ENCODE results near the gene GNAI2.

GNAI2 gene

DNA sequence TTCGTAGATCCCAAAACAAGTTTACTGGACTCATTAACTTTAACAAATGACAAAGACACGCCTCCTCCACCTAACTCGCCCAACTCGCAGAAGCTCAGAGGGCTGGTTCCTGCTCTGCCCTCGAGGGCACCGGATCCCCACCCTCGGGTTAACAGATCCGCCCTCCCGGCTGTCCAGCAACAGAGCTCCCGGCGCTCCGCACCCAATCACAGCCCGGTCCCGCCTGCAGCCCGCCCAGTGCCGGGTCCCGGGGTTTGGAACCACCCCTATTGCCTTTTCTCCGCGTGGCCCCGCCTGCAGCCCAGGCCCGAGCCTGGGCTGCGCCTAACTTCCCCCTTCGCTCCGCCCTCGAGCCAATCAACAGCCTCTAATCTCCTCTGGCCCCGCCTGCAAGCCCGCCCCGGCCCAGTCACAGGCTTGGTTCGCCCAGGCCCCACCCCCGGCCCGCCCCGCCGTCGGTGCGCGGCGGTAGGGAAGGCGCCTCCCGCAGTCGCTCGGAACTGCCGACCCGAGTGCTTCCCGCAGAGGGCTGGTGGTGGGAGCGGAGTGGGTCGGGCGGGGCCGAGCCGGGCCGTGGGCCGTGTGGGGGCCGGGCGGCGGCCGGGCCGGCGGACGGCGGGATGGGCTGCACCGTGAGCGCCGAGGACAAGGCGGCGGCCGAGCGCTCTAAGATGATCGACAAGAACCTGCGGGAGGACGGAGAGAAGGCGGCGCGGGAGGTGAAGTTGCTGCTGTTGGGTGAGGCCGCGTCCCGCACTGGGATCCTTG, at the start of gene GNAI2:
Gene GNAI2 (plus strand): TSS at position 489 of the 768 bp plus-strand sequence. CDS start 132 bp downstream, at position 621.
- peak; percentile 99 for DNase-seq

DNA sequence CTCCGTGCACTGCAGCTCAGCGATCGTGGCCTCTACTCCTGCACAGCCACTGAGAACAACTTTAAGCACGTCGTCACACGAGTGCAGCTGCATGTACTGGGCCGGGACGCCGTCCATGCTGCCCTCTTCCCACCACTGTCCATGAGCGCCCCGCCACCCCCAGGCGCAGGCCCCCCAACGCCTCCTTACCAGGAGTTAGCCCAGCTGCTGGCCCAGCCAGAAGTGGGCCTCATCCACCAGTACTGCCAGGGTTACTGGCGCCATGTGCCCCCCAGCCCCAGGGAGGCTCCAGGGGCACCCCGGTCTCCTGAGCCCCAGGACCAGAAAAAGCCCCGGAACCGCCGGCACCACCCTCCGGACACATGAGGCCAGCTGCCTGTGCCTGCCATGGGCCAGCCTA, 48.3 kb upstream of the GNAI2 start:
- no peak for DNase-seq

DNA sequence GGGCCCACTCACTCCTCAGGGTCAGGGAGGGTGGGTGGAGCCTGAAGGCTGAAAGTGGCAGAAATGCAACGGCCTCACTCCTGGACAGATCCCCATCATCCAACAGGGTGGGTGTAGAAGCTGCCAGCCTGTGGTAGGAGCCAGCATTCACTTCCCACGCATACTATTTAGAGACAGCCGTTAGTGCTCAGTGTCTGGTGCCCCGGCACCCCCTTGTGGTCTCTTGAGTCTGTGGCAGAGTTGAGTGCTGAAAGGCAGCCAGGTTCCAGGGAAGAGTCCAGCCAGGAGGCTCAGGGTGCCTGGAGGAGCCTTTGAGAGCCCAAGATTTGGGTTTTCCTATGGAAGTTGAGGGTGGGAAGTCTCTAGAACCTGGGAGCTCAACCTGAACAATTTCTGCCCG, 46.7 kb upstream of the GNAI2 start:
- DNase-seq = peak; percentile 92

DNA sequence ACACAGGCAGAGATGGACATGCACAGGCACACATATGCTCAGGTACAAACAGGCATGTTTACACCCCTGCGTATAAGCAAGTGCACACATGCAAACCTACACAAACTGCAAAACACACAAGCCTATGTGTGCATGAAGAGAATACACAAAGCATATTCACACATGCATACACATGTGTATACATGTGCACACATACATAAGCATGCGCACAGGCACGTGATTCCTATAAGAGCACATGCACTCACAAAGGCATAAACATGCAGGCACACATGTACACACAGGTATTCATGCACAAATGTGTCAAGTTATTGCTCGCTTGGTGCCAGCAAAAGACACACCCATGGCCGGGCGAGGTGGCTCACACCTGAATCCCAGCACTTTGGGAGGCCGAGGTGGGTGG, 46.0 kb upstream of the GNAI2 start:
- no peak for DNase-seq

DNA sequence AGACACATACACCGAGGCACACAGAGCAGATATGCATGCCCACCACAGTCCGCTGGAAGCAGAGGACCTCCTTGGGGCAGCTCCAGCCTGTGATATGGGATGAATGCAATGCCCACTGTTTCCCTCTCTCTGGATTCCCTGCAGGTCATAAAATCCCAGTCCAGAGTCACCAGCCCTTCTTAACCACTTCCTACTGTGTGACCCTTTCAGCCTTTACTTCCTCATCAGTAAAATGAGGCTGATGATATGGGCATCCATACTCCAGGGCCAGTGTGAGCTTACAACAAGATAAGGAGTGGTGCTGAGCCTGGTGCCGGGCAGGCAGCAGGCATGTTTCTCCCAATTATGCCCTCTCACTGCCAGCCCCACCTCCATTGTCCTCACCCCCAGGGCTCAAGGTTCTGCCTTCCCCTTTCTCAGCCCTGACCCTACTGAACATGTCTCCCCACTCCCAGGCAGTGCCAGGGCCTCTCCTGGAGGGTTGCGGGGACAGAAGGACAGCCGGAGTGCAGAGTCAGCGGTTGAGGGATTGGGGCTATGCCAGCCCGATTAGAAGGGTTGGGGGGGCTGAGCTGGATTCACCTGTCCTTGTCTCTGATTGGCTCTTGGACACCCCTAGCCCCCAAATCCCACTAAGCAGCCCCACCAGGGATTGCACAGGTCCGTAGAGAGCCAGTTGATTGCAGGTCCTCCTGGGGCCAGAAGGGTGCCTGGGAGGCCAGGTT, 44.9 kb upstream of the GNAI2 start, which contains the start of gene GNAT1:
Gene GNAT1 (plus strand): TSS at position 675 of the 725 bp plus-strand sequence. CDS start 116 bp downstream, outside the sequence.
- no peak for DNase-seq

DNA sequence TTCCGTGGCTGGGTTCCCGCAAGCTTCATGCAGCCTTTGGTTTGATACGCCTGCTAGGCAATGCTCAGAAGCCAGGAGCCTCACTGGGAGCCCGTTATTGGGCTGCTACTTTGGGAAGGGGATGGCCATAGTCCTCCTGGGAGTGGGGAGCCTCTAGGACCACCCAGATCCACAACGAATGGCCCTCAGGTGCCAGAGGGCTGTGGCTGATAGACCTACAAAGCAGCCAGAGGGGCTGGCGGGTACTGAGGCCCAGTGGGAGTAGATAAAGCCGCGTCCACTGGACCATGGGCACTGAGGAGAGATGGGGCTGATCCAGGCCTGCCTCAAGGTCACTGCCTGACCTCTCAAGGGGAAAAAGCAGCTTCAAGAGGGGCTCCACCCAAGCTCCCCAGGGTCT, 43.9 kb upstream of the GNAI2 start:
- DNase-seq = no peak

DNA sequence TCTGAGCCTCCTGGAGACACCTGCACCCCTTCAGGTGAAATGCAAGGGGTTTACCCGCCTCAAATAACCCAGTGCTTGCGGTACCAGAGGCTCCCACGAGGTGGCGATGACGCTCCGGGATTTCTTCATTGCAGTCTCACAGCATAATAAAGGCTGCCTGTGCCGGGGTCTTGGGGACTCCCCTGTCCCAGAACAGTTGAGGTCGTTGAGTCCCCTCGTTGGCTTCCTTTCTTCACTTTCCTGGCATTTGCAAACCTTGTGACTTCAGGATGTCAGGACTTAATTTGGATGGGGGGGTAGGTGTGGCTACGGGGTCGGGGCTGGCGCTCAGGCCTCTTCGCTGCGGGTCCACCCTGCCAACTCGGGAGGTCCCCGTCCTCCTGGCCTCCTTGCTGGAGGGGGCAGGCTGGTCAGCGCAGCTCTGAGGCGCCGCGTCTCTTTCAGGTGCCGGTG, 43.3 kb upstream of the GNAI2 start:
- peak; percentile 42 for DNase-seq

DNA sequence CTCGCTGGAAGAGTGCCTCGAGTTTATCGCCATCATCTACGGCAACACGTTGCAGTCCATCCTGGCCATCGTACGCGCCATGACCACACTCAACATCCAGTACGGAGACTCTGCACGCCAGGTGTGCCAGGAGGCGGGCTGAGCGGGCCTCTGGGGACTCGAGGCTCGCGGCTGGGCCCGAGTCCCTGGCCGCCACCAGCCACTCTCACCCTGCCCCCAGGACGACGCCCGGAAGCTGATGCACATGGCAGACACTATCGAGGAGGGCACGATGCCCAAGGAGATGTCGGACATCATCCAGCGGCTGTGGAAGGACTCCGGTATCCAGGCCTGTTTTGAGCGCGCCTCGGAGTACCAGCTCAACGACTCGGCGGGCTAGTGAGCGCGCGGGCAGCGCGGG, 42.7 kb upstream of the GNAI2 start:
- no peak for DNase-seq

DNA sequence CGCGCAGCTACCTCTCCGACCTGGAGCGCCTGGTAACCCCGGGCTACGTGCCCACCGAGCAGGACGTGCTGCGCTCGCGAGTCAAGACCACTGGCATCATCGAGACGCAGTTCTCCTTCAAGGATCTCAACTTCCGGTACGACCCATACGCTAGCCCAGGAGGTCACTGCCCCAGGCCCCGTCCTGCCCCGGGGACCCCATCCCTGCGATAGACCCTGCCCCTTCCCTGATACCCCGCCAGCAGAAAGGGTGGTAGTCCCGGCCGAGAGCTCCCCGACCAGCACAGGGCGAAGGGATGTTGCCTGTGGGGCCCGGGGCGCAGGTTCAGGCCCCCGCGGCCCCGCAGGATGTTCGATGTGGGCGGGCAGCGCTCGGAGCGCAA, 42.3 kb upstream of the GNAI2 start:
- no peak for DNase-seq

DNA sequence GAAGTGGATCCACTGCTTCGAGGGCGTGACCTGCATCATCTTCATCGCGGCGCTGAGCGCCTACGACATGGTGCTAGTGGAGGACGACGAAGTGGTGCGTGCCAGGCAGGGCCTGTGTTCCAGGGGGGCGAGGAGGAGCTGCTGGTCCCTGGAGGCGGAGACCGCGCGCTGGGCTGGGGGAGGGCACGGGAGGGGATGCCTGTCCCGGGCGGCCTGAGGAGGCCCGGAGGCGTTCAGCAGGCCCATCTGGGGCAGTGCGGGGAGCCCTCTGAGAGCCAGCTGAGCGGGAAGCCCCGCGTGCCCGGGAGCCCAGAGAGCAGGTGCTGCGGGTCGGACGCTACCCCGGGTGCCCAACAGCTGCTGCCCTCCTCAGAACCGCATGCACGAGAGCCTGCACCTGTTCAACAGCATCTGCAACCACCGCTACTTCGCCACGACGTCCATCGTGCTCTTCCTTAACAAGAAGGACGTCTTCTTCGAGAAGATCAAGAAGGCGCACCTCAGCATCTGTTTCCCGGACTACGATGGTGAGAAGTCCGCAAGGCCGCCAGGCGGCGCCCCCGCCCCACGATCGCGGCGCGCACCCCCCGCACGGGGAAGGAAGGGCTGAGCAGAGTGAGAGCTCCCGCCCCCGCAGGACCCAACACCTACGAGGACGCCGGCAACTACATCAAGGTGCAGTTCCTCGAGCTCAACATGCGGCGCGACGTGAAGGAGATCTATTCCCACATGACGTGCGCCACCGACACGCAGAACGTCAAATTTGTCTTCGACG, 41.7 kb upstream of the GNAI2 start:
- peak; percentile 37 for DNase-seq

DNA sequence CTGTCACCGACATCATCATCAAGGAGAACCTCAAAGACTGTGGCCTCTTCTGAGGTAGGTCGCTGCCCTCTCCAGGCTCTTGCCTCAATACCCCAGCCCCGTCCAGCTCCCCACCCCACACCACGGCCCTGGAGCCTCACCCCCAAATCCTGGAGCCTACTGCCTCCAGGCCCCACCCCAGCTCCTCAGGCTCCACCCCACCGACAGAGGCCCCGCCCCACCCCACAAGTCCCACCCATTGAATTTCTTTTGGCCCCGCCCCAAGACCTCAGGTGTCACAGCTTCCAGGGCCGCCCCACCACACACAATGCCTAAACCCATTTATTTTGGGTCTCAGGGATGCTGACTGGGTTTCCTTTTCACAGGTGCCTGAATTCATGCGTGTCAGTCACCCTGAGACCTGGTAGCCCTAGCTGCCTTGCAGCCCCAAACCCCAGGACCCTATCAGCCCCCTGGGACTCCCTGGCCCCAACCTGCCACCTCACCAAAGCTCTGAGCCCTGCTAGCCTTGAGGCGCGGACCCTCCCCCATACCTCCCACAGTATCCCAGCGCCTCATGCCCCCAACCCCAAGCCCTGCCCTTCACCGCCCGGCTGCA, 41.0 kb upstream of the GNAI2 start:
- DNase-seq = no peak

DNA sequence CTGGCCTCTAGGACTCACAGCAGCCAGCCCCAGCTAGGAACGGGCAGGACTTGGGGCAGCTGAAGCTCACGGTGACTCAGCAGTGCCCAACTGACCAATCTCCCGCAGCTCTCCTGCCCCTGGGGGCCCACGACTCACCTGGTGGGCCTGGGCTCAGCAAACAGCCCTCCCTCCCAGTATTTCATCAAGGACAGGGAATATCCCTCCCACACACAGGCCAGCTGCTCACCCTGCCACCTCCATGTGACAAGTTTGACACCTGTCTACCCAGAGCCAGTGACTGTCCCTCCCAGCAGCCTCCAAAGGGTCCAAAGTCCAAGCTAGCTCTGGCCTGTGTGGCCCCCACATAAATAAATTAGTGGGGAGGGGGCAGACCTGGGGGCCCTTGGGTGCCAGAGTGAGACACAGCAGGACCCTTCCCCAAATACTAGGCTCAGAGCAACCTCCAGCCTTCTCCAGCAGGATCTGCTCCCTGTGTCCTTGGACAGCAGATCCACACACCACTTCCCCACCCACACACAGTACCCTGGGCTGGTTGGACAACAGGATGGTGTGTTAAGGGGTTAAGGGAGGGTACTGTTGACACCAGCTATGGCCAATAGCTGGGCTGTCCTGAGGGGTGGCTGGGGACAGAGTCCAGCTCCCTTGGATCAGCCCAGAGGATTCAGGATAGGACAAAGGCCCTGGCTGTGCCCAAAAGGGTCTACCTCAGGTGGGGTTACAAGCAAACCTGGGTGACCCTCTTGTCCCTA, 40.3 kb upstream of the GNAI2 start:
- DNase-seq = no peak

DNA sequence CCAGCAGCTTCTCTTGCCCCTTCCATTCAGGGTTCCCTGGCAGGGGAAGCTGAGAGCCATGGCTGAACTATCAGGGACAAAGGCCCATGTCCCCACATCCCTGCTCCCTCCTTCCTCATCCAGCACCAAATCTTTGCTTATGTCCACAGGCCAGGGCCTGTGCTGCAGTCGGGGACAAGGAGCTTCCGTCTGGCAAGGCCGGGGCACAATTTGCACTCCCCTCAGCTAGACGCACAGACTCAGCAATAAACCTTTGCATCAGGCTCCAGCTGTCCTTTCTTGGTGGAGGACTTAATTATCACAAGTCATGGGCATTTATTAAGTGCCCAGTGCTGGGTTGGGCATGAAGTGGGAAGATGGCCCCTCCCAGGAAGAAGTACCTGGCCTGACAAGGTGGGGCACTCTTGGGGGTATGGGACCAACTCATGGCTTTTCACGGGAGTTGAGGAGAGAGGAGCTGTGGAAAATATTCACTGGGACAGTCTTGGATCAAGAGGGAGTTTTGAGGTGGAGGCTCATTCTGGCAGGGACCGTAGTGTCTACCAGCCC, 39.7 kb upstream of the GNAI2 start:
- no peak for DNase-seq

DNA sequence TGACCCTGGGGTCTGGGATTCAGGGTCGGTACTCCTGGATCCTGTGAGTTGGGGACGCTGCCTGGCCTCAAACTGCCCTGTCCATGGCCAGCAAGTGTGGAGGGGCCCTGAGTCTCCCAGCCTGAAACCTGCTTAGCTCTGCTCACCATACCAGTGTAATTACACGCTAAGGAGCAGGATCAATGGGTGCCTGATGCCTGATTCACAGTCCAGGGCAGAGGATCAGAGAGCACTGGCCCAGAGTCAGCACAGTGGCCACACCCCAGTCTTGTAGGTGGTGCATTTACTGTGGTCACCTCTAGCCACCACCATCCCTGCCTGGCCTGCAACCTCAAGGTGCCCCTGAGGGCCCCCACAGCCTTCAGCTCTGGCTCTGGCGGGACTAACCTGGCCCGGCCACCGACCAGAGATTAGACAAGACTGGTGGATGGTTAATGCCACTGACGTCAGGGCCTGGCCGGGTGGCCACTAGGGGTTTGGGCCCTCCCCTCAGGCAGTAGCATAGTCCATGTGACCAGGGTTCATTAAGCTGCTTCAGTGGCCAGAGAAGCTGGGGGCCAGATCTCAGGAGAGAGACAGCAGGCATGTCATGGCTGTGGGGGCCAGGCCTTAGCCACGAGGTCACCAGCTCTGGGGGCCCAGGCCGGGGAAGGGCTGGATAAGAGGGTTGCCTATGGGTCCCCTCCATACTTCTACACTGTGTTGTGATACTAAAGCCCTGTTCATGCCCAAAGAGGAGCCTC, 34.3 kb upstream of the GNAI2 start:
- no peak for DNase-seq

DNA sequence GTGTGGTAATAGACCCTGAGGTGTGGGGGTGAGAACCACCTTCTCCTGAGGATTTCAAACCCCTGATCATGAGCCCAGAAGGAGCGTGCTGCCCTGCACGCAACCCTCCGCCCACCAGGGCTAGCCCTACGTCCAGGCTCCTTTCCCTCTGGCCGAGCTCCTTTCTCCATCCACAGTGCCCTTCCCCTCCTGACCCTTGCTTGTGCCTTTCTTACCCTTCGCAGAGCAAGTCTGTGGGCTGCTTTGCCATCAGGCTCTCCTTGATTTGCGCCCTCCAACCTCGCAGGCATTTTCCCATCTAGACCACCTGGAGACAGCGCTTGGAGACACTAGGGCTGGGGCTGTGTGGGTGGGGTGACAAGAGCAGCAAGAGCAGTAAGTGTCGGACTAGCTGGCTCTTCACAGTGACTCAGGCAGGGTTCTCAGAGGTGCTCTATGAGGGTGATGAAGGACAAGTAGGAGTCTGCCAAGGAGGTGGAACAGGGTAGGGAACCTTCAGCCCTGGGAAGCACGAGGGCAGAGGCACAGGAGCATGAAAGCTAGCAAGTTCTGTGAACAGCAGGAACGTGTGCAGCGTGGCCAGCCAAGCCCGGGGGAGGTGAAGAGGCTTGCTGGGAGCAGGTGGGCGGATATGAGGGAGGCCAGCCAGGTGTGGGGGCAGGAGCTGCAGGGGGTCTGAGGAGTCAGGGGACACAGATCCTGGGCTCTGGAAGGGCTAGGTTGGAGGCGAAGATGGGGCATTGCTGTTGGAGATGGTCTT, 33.5 kb upstream of the GNAI2 start:
- no peak for DNase-seq

DNA sequence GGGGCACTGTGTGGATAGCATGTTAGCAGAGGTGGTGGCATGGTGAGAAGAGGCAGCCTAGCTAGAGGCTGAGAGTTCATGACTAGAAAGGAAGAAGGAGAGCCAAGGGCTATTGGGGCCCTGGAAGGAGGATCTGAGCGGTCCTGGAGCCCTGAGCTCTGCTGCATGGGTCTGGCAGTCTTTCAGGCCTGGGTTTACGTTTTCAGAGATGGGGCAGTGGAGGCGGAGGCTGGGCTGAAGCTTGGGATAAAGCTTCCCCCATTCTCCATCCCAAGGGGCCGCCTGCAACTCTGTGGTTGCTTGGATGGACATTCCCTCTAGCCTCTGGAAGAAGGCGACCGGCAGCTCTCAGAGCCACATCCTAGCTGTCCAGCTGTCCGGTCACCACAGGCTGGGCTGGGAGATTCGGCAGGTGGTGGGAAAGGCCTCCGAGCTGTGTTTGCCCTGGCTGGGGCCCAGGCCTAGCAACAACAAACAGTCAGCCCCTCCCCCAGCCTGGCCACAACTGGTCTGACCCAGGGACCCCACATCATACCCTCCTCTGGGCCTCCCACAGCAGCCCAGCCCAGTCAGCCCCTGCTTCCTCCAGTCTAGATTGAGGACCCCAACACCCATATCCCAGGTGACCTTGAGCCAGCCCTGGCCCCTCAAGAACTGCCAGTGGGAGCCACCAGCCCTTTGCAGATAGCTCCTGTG, 32.7 kb upstream of the GNAI2 start:
- no peak for DNase-seq

DNA sequence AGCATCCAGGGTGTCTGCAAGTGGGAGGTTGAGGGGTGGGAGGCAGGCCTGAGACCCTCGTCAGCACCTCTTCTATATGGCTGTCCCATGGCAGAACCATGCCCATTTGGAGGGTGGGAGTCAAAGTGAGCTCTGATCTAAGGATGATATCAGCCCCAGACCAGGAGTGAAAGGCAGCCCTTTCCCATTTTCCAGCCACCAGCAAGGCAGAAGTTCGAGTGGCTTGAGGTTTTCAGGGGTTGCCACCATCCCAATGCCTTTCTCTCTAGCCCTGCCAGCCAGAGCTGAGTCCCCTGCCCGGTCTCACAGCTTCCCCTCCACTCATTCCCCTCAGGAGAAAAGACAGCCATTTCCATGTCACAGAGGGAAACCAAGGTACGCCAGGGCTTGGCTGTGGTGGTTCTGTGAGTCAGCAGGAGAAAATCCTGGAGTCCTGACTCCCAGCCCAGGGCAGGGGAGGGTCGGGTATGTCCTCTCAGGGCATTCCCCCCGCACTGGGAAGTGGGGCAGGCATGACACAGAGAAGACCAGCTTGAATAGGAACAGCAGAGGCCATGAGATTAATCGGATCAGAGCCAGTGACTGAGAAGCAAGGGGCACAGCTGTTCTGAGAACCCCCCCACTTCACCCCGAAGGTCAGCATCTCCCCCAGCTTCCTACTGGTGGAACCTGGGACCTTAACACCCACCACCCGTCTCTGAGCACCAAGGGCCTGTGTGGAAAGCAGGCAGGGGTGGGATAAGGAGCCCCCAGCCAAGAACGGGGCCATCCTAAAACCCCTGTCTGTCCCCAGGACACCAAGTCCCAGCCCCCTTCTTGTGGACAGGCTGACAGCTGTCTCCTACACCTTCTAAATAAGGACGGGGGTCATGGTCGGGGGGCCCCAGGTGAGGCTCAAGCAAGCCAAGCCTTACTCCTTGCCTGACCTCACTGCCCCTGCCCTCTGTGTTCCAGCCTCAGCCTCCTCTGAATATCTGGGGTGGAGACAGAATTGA, 31.9 kb upstream of the GNAI2 start:
- DNase-seq = no peak

DNA sequence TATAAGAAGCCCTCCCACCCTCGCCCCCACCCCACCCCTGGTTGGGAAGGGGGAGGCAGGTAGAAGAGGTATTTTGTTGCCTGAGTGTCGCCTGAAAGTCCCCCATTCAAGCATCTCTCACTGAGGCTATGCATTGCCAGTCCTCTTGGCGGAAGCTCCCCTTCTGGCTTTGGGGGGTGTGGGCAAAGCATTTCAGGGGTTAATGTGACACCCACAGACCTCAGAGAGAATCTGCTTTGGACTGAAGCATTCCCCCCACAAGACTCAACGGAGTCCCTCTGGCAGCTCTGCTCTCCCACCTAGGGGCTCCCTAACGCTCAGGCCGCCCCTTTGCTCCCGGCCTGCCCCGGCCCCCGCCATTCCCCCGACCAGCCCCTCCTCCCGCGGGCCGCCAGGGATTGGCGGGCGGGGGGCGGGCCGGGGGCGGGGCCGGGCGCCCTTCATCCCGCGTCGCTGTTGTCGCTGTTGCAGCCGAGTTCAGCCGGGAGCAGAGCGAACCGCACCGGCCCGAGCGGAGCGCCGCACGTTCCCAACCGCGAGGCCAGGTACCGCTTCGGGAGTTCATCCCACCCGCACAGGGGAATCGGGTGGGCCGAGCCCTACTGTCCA, 31.1 kb upstream of the GNAI2 start, which contains the start of gene SLC38A3:
Gene SLC38A3 (plus strand): TSS at position 468 of the 609 bp plus-strand sequence. CDS start 8,929 bp downstream, outside the sequence.
- DNase-seq = no peak
